ENCODE measurements around the gene GFOD1. TPM values are rescaled to one million over a fixed set of nuclear protein-coding genes. Genes with fewer than 3 reads are reported as not detected.

The GFOD1 gene
- total RNA-seq, 1 experiment from 2014 or later, result 1.3 TPM

DNA sequence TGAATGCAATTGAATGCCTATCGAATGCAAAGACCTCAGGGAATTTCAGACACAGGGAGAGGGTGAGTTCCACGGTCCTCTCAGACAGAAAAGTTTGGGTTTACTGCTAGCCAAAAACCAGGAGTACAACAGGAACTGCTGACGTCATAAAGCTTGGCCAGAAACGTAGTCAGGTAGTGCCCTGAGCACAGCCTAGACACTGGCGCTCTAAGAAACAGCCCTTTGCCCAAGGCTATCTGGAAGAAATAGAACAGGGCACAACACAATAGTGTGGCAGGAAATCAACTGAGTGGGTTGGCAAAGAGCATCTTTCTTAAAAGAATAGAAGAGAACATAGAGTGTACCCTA is 58.0 kb downstream of the GFOD1 start:
- Histone ChIP-seq H3K27me3 (no peaks in the 10 kb centered on the region), H3K4me3 (no peak overlapping the region), H3K9me3 (no peaks in the 10 kb centered on the region), H3K36me3 (no peaks in the 10 kb centered on the region)
- no peak for DNase-seq

GRCh38 chr6:13428583-13429405 is 58.6 kb downstream of the GFOD1 start:
- Histone ChIP-seq H3K27me3 (no peaks in the 10 kb centered on the region), H3K4me3 (no peak overlapping the region), H3K9me3 (no peaks in the 10 kb centered on the region), H3K36me3 (no peaks in the 10 kb centered on the region)
- no peak for DNase-seq

- H3K4me3 ChIP-seq, result no peak overlapping the region
- no peaks in the 10 kb centered on the region for H3K9me3 ChIP-seq
- no peaks in the 10 kb centered on the region for H3K36me3 ChIP-seq
- H3K27me3 ChIP-seq, result no peaks in the 10 kb centered on the region
- DNase-seq, result no peak
These were observed 59.4 kb downstream of the GFOD1 start for GRCh38 chr6:13427801-13428582.

- H3K9me3 ChIP-seq, result no peaks in the 10 kb centered on the region
- H3K36me3 ChIP-seq, result no peaks in the 10 kb centered on the region
- no peaks in the 10 kb centered on the region for H3K27me3 ChIP-seq
- no peak overlapping the region for H3K4me3 ChIP-seq
- no peak for DNase-seq
These were observed 60.1 kb downstream of the GFOD1 start for GRCh38 chr6:13427316-13427715.

DNA sequence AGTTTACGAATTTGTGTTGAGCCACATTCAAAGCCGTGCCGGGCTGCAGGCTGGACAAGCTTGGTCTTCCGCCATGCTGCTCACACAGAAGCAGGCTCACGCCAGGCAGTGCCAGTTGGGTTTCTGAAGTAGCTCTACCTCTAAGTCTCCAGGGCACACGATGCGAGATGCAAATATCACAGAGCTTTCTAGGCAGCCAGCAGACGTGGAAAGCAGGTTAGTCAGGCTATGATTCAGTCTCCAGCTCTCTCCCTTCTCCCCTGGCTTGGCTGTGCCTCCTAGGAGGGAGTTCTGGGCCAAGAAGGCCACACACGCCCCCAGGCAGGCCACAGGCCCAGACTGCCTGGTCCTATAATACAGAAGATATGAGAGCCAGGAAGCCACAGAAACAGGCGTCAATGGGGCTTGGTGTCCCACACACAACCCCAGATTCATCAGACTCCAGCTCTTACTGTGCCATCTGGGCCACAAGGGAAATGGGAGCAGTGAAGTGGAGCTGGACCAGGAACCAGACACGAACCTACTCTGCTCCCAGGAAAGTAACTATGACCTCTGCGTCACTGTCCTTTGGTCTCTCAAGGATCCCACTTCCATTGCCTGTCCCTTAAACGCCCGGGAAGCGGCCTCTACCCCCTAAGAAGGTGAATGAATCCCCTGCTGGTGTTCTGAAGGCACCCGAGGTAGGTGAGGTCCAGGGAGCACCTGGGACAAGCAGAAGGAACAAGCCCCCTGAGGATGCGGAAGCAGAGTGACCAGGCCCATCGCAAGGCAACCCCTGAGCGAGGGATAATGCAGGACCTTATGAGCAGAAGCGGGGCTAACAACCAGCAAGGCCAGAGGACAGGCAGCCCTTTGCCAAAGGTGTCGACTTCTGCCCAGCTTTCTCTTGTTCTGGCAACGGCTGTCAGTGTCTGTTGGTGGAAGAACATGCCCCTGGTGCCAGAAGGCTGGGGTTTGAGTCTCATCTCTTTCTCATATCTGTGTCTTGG is 61.2 kb downstream of the GFOD1 start:
- no peaks in the 10 kb centered on the region for H3K27me3 ChIP-seq
- no peak overlapping the region for H3K4me3 ChIP-seq
- H3K36me3 ChIP-seq, result no peaks in the 10 kb centered on the region
- no peaks in the 10 kb centered on the region for H3K9me3 ChIP-seq
- peak; percentile 88 for DNase-seq

DNA sequence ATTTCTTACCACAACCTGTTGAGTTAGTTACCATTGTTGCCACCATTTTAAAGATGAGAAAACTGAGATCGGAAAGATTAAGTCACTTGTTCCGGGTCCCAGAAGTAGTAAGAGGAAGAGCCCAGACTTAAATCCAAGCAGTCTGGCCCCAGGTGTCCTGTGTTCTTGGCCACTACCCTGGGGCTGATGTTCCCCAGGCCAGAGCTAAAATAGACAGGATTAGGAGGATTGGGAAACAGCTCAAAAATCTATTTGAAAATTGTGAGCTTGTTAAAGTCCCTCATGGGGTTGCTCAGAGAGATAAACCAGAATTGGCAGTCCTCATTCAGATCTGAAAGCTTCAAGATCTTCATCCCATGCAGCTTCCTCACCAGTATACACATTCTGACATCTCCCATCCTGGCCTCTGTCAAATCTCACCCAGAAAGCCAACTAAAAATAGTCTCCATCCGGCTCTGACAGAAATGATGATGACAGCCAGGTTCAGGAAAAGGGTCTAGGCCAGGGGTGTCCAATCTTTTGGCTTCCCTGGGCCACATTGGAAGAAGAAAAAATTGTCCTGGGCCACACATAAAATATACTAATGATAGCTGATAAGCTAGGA is 62.0 kb downstream of the GFOD1 start:
- H3K4me3 ChIP-seq, result no peak overlapping the region
- H3K36me3 ChIP-seq, result no peaks in the 10 kb centered on the region
- H3K9me3 ChIP-seq, result no peaks in the 10 kb centered on the region
- H3K27me3 ChIP-seq, result no peaks in the 10 kb centered on the region
- DNase-seq, result no peak

GRCh38 chr6:13423252-13423651 is 64.1 kb downstream of the GFOD1 start:
- Histone ChIP-seq H3K9me3 (no peaks in the 10 kb centered on the region), H3K27me3 (no peaks in the 10 kb centered on the region), H3K4me3 (no peak overlapping the region), H3K36me3 (no peaks in the 10 kb centered on the region)
- no peak for DNase-seq

DNA sequence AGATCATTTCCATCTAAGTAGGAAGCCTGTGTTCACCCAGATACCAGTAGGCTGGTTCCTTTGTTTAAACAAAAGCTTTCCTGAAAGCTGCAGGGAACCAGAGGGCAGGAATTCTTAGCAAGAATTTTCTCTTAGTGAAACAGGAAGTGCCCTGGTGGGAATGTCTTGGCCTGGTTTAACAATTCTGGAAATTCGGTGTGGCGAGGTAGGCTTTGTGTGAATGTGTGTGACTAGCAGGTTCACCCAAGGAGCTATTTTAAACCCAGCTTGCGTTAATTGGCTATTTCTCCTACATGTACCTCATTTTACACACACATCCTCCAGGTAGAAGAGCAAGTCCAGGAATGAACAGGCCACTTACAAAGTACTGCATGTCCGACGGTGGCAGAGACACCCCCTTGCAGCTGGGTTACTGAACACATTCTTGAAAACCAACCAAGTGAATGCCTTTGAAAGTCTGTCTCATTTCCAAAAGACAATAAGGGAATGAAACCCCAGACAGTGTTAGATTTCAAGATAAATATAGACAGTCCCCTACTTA is 64.6 kb downstream of the GFOD1 start:
- DNase-seq, result no peak
- Histone ChIP-seq H3K4me3 (no peak overlapping the region), H3K27me3 (no peaks in the 10 kb centered on the region), H3K9me3 (no peaks in the 10 kb centered on the region), H3K36me3 (no peaks in the 10 kb centered on the region)

DNA sequence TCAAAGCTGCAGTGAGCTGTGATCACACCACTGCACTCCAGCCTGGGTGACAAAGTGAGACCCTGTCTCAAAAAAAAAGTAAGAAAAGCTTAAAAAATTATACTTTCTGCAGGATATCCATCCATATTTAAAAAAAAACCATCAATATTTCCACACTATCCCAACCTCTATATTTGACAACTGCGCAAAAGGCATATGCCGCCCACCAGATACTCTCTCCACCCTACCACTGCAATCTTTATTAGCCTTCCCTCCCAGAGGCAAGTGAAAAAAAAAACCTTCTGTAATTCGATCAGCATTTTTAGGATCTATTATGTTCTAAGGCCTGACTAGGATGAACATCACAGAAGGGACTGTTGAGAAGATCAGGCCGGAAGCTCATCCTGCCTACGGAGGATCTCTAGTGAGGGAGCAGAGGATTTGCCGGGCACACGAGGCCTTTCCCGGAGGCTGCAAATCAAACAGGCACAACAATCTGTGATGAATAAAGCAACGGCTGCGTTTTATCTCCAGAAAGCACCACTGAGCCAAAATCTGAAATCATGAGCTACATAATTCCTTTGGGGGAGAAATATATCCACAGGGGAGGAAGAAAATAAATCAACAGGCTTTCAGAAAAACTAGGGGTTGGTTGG is 65.9 kb downstream of the GFOD1 start:
- Histone ChIP-seq H3K4me3 (no peak overlapping the region), H3K9me3 (no peaks in the 10 kb centered on the region), H3K27me3 (no peaks in the 10 kb centered on the region), H3K36me3 (no peaks in the 10 kb centered on the region)
- DNase-seq, result no peak

DNA sequence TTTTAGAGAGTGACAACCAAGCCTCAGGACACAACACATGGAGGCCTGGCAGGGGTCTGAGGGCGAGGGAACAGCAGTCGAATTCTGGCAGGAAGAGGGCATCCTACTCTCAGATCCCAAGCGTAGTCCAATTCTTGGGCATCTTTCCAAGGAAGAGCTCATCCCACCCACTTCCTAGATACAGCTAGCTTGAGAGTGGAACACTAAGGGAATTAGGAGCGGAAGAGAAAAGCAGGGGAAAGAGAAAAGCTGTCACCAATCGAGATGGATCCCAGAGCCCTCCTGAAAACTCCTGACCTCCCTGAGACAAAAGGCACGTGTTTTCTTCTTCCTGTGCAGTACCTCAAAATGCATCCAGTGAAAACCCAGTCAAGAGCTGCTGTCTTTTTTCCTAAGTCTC is 67.1 kb downstream of the GFOD1 start:
- H3K36me3 ChIP-seq, result no peaks in the 10 kb centered on the region
- no peaks in the 10 kb centered on the region for H3K9me3 ChIP-seq
- no peaks in the 10 kb centered on the region for H3K27me3 ChIP-seq
- DNase-seq, result no peak
- no peak overlapping the region for H3K4me3 ChIP-seq

- Histone ChIP-seq H3K36me3 (no peaks in the 10 kb centered on the region), H3K9me3 (no peaks in the 10 kb centered on the region)
- DNase-seq, result no peak
These were observed 67.8 kb downstream of the GFOD1 start for GRCh38 chr6:13419422-13420195.

GRCh38 chr6:13418844-13419243 is 68.6 kb downstream of the GFOD1 start:
- DNase-seq, result no peak
- Histone ChIP-seq H3K27me3 (no peaks in the 10 kb centered on the region), H3K4me3 (no peak overlapping the region), H3K36me3 (no peaks in the 10 kb centered on the region), H3K9me3 (no peaks in the 10 kb centered on the region)

More at GRCh38 chr6:13419422-13420195, 67.8 kb downstream of the GFOD1 start:
- H3K4me3 ChIP-seq, result no peak overlapping the region
- no peaks in the 10 kb centered on the region for H3K27me3 ChIP-seq

GRCh38 chr6:13417954-13418353 is 69.4 kb downstream of the GFOD1 start:
- H3K27me3 ChIP-seq, result no peaks in the 10 kb centered on the region
- no peaks in the 10 kb centered on the region for H3K36me3 ChIP-seq
- H3K4me3 ChIP-seq, result no peak overlapping the region
- no peak for DNase-seq
- H3K9me3 ChIP-seq, result no peaks in the 10 kb centered on the region

DNA sequence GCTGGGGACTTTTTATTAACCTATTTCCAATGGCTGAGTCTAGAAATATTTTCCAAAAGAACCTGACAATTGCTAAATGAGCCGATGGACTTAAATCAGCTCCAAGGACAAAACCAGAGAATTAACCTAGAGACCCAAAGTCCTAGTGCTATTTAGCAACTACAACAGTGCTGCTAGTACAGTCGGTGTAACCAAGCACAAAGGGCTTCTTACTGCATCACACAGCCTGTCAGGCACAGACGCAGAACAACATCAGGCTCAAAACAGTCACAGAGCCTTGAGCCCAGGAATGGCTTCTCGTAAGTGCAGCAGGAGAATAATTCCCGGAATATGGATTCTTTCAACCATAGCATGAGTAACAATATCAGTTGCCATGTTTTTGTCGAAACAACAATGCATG is 70.0 kb downstream of the GFOD1 start:
- no peak for DNase-seq
- Histone ChIP-seq H3K4me3 (no peak overlapping the region), H3K9me3 (no peaks in the 10 kb centered on the region), H3K27me3 (no peaks in the 10 kb centered on the region), H3K36me3 (no peaks in the 10 kb centered on the region)

GRCh38 chr6:13415283-13415682 is 72.1 kb downstream of the GFOD1 start:
- Histone ChIP-seq H3K36me3 (no peaks in the 10 kb centered on the region), H3K9me3 (no peaks in the 10 kb centered on the region), H3K4me3 (no peak overlapping the region), H3K27me3 (no peaks in the 10 kb centered on the region)
- no peak for DNase-seq

All from MG63 (cell line).